HG03460 (cell line): ENCODE results near the gene GPR55.
"Not testable (repeated sequence)": the region's sequence is repeated elsewhere in the genome, so short reads cannot be mapped to it uniquely, and the experiment has no call there.

ENCODE experiments used
- ATAC-seq: cut with Tn5 transposase; IDR thresholded peaks from one replicate; pipeline ENCODE4 v1.9.1; 2021; ENCODE audit not compliant: unreplicated experiment

The GPR55 gene, protein sequence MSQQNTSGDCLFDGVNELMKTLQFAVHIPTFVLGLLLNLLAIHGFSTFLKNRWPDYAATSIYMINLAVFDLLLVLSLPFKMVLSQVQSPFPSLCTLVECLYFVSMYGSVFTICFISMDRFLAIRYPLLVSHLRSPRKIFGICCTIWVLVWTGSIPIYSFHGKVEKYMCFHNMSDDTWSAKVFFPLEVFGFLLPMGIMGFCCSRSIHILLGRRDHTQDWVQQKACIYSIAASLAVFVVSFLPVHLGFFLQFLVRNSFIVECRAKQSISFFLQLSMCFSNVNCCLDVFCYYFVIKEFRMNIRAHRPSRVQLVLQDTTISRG

GRCh38 chr2:230924470-230925341, at the start of gene GPR55:
Gene GPR55, minus strand, starts transcription at chr2:230925242. Its CDS starts 14,280 bp downstream, at chr2:230910962.
- peak; percentile 47 for ATAC-seq

DNA sequence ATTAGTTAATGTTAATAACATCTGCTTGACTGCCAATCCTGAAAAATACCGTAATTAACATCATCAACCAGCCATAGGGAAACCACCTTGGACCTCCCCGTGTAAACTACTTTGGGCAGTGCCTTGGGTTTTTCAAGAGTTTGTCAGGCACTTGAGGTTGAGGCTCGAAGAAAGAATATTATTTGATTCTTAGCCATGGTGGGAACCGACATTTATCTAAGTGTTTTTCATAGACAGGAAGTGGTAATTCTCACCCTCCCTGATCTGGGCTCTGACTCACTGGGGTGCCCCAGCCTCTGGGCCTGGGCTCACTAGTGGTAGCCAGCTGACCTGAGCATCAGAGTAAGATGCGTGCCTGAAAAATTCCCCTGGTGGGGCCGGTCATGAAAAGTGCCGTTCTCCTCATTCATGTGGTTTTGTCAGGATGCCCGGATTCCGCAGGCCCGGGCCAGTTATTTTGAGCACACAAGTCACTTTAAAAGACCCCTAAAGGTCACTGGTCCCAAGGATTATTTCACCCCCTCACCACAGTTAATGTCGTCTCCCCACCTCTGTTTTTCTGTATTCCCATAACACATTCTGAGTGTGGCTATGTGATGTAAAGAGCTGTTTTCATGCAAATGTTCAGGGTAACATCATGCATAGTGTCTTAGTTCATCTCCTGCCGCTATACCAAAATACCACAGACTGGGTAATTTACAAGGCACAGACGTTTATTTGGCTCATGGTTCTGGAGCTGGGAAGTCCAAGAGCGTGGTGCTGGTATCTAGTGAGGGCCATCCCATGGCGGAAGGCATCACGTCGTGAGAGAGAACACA, 49.3 kb upstream of the GPR55 start:
- peak; percentile 90 for ATAC-seq

- ATAC-seq: no peak
These were observed 47.0 kb upstream of the GPR55 start for GRCh38 chr2:230972046-230972445.

DNA sequence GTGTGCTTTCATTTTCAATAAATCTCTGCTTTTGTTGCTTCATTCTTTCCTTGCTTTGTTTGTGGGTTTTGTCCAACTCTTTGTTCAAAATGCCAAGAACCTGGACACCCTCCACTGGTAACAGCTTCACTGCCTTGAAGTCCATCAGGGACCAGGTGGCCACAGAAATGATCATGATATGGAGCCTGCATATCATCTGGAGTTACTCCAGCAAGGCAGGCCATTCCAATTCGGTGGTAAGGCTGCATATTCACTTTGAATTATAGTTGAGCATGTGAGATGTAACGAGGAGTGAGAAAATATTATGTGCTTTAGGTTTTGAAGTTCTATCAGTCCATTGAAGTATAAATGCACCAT, 44.6 kb upstream of the GPR55 start:
- no peak for ATAC-seq

GRCh38 chr2:230968921-230969658, 44.0 kb upstream of the GPR55 start:
- no peak for ATAC-seq

DNA sequence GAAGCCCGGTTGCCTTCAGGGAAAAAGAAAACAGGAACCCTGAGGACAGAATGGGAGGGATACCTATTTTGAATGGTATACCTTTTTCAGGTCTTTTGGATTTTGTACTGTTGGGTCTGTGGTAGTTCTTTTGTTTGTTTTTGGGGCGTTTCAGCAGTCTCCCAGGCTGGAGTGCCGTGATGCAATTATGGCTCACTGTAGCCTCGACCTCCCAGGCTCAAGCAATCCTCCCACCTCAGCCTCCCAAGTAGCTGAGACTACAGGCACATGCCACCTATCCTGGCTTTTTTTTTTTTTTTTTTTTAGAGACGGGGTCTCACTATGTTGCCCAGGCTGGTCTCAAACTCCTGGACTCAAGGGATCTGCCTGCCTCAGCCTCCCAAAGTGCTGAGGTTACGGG, 43.3 kb upstream of the GPR55 start:
- not testable (repeated sequence) for ATAC-seq

GRCh38 chr2:230967113-230967512, 42.1 kb upstream of the GPR55 start:
- no peak for ATAC-seq

DNA sequence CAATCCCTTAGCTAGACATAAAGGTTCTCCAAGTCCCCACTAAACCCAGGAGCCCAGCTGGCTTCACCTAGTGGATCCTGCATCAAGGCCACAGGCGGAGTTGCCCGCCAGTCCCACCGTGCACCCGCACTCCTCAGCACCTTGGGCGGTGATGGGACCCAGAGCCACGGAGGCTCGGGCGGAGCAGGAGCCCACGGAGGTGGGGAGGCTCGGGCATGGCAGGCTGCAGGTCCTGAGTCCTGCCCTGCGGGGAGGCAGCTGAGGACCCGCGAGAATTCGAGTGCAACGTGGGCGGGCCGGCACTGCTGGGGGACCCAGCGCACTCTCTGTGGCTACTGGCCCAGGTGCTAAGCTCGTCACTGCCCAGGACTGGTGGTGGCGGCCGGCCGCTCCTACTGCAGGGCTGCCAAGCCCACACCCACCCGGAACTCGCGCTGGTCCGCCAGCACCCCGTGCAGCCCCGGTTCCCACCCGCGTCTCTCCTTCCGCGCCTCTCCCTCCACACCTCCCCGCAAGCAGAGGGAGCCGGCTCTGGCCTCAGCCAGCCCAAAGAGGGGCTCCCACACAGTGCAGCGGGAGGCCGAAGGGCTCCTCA, 39.2 kb upstream of the GPR55 start:
- no peak for ATAC-seq

DNA sequence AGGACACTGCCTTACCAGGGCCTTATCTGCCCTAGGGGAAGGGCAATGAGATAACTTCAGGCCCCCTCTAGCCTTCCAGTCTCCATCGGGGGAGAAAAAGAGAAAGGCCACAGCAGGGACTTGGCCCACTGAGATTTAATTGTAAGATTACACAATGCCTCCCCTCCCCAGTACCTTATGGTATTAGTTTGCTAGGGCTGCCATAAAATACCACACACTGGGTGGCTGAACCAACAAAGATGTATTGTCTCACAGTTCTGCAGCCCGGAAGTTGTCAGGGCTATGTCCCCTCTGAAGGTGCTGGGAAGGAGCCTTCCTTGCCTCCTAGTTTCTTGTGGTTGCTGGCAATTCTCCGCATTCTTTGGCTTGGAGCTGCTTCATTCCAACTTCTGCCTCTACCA, 36.0 kb upstream of the GPR55 start:
- no peak for ATAC-seq

DNA sequence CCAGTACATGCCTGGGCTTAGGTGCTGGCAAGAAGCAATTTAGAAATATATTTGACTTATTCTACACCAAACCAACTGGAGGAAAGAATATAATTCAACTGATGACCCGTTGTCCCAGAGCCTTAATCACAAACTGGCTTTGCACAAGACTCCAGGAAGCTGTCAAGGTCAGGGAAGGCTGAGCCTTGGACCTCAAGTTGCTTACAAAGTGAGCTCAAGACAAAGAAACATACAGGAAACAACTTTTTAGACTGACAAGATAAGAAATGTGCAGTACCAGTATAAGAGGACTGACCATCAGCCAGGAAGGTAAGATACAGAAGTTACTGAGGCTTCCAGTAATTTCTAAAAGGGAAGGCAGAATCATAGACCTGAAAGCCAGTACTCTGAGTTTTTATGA, 35.0 kb upstream of the GPR55 start:
- ATAC-seq: no peak

GRCh38 chr2:230958820-230959756, 34.0 kb upstream of the GPR55 start:
- ATAC-seq: no peak

GRCh38 chr2:230957756-230958391, 32.8 kb upstream of the GPR55 start:
- ATAC-seq: no peak

DNA sequence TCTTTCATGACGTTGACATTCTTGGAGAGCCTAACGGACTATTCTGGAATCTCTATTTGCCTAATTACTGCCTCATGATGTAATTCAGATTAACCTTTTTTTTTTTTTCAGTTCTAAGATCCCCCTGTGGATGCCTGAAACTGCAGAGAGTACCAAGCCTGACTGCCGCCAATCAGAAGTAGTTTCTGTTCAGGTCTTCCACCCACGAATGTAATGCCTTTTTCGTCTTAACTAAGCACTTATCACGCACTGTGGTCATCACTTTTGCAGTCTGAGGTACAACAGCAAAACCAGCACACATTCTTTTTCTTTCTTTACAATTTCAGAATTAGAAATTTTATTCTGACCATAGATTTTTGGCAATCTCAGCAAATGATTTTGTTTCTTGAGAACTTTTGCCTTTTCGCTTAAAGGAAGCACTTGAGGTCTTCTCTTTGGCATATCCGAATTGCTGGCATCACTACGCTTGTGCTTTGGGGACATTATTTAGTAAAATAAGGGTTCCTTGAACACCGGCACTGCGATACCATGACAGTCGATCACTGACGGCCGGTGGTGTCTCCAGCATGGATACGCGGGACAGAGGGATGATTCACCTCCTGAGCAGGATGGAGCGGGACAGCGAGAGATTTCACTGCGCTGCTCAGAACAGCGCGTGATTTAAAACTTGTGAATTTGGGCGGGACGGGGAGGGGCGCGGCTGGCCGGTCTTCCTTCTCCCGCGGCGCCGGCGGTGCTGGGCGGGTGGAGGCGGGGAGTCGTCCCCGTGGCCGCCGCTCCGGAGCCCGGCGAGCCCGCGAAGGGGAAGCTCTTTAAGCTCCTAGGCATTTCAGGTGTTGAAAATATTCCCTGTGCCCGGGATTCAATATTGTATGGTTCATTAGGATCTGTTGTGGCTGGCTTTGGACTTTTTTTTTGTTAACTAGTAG, 32.0 kb upstream of the GPR55 start:
- peak; percentile 74 for ATAC-seq

DNA sequence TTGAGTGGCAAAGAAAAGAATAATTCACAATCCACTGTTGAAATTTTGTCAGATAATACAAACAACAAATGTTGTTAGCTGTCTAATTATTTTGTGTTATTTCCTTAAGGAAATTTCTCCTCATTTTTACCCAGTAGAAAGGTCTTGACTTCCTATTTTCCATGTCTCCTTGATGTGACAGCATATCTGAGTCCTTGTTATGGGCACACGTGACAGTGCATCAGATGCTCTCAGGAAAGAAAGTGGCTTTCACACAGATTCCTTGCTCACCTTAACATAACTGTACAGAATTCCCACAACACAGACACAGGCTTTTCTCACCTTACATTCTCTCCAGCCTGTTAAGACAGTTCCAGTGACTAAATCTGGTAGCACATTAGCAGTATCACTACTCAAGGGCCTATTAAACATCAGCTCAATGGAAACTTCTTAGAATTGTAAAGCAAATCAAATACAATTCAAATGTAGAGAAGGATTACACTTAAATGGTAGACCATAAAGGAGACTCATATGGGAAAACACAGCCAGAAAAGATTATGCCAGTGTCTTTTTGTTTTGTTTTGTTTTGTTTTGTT, 30.2 kb upstream of the GPR55 start:
- ATAC-seq: no peak

GRCh38 chr2:230954746-230955145, 29.7 kb upstream of the GPR55 start:
- no peak for ATAC-seq

DNA sequence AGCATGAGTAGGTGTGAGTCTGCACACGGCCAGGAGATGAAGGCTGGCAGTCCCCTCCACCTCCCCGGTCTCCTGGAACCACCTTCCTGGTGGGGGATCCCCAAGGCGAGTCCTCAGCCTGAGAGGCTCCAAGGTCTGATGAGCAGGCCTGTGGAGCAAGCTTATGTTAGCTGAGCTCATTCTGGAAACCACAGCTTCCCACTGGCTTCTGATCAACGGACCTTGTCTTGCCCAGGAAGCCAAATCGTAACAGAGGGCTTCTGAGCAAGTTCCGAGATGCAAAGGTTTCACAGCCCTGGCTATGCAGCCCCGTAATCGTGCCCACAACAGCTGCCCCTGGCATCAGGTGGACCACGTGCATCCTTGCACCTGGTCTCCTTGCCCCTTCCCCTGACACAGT, 28.8 kb upstream of the GPR55 start:
- peak; percentile 35 for ATAC-seq

- ATAC-seq: no peak
These were observed 27.3 kb upstream of the GPR55 start for GRCh38 chr2:230952226-230952956.
